ENCODE data around the gene ACER2. TPM values are rescaled to one million over a fixed set of nuclear protein-coding genes. Genes with fewer than 3 reads are reported as not detected.

Gene ACER2
- total RNA-seq, 6 experiments from 2014 or later, result 1.8 to 9.1 (median 3.7) TPM

DNA sequence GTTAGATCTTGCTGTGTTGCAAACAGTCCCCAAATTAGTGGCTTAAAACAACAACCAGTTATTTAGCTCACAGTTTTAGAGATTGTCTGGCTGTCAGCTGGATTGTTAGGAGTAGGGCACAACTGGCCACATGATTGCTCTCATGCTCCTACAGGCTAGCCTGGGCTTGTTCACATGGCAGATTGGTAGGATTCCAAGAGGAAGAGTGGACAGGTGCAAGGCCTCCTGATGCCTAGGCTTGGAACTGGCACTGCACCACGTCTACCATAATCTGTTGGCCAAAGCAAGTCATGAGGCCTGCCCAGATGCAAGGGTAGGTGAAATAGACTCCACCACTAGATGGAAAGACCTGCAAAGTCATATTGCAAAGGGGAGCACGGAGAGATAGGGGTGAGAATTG lies 76.4 kb downstream of the ACER2 start:
- H3K9me3 ChIP-seq, result no peaks in the 10 kb centered on the region
- intact Hi-C loops (cut with DNase I), result no loop called here
- 57% methylated on average over 2 of the region's 2 CpGs for WGBS (ENCODE audit: insufficient coverage, low coverage, low lambda C conversion rate, missing lambda C conversion rate)

DNA sequence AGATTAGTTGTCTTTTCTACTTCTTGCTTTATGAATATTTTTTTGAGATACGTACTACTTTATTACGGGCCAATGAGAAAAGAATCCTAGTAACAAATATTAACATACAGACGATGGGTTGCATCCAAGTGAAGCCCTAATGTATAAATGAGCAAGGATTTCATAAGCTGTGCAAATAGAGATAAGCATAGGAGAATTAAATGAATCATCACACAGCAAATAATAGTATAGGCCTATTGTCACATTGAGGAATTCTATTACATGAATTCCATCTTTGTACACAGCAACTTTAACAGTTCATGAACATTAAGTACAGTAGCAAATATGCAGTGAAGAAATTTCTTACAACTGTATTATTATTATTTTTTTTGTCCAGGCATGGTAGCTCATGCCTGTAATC lies 78.0 kb downstream of the ACER2 start:
- intact Hi-C loops (cut with DNase I), result no loop called here
- H3K4me1 ChIP-seq, result no peaks in the 10 kb centered on the region
- DNase-seq, result no peak
- ATAC-seq, result no peak
- no peak overlapping the region for H3K27ac ChIP-seq
- no peaks in the 10 kb centered on the region for H3K27me3 ChIP-seq
- H3K36me3 ChIP-seq, result no peaks in the 10 kb centered on the region
- no peak for TF ChIP-seq POLR2A (IDR thresholded peaks at IDR 0.05)
- TF ChIP-seq, protein P1, sequence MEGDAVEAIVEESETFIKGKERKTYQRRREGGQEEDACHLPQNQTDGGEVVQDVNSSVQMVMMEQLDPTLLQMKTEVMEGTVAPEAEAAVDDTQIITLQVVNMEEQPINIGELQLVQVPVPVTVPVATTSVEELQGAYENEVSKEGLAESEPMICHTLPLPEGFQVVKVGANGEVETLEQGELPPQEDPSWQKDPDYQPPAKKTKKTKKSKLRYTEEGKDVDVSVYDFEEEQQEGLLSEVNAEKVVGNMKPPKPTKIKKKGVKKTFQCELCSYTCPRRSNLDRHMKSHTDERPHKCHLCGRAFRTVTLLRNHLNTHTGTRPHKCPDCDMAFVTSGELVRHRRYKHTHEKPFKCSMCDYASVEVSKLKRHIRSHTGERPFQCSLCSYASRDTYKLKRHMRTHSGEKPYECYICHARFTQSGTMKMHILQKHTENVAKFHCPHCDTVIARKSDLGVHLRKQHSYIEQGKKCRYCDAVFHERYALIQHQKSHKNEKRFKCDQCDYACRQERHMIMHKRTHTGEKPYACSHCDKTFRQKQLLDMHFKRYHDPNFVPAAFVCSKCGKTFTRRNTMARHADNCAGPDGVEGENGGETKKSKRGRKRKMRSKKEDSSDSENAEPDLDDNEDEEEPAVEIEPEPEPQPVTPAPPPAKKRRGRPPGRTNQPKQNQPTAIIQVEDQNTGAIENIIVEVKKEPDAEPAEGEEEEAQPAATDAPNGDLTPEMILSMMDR (IDR thresholded peaks at IDR 0.05), result no peak
- 73% methylated on average over 3 of the region's 3 CpGs for WGBS (ENCODE audit: insufficient coverage, low coverage, low lambda C conversion rate, missing lambda C conversion rate)
- no peaks in the 10 kb centered on the region for H3K9me3 ChIP-seq
- H3K4me3 ChIP-seq, result no peak overlapping the region

More for the DNA sequence above, 76.4 kb downstream of the ACER2 start:
- H3K27ac ChIP-seq, result no peak overlapping the region
- no peak overlapping the region for H3K4me3 ChIP-seq
- no peaks in the 10 kb centered on the region for H3K4me1 ChIP-seq
- H3K27me3 ChIP-seq, result no peaks in the 10 kb centered on the region
- TF ChIP-seq POLR2A (IDR thresholded peaks at IDR 0.05), result no peak
- TF ChIP-seq, protein P1 (IDR thresholded peaks at IDR 0.05), result no peak
- ATAC-seq, result no peak
- DNase-seq, result no peak
- no peaks in the 10 kb centered on the region for H3K36me3 ChIP-seq

DNA sequence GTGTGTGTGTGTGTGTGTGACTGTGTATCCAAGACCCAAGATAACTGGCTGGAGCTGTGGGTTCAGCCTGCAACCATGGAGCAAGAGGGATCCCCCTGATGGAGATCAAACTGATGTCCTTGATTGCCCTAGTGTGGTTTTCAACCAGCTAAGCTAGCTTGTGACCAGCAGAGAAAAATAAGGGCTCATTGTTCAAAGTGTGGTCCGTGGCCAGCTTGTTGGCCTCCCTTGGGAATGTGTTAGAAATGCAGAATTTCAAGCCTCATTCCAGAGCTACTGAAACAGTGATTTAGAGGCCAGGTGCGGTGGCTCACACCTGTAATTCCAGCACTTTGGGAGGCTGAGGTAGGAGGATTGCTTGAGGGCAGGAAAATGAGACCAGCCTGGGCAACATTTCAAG lies 79.9 kb downstream of the ACER2 start:
- Histone ChIP-seq H3K4me3 (no peak overlapping the region), H3K36me3 (no peaks in the 10 kb centered on the region), H3K4me1 (no peaks in the 10 kb centered on the region), H3K9me3 (no peaks in the 10 kb centered on the region), H3K27ac (no peak overlapping the region), H3K27me3 (no peaks in the 10 kb centered on the region)
- TF ChIP-seq, protein P1 (IDR thresholded peaks at IDR 0.05), result no peak
- TF ChIP-seq POLR2A (IDR thresholded peaks at IDR 0.05), result no peak
- WGBS (ENCODE audit: insufficient coverage, low coverage, low lambda C conversion rate, missing lambda C conversion rate), result 52% methylated on average over 2 of the region's 2 CpGs
- DNase-seq (no peak), ATAC-seq (no peak)
- intact Hi-C loops (cut with DNase I), result no loop called here

DNA sequence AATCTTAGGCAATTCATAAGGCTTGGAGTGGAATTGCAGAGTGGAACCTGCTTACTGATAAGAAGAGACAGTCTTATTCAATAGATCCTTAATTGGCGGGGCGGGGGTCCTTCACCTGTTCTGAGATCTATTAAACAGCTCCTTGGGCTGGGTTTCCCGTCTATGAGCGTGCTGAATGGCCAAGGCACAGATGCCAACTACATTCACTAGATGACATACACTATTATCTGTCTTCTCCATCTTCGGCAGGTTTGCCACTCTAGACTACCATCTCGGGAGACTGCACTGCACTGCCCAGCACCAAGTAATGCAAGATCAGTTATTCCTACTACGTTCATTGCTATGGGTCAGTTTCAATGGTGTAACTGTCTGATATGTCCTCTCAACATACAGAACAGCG lies 81.5 kb downstream of the ACER2 start:
- no peaks in the 10 kb centered on the region for H3K4me1 ChIP-seq
- no peak overlapping the region for H3K27ac ChIP-seq
- TF ChIP-seq, protein P1 (IDR thresholded peaks at IDR 0.05), result no peak
- no peak for TF ChIP-seq POLR2A (IDR thresholded peaks at IDR 0.05)
- intact Hi-C loops (cut with DNase I), result no loop called here
- 72% methylated on average over 6 of the region's 8 CpGs for WGBS (ENCODE audit: insufficient coverage, low coverage, low lambda C conversion rate, missing lambda C conversion rate)
- H3K4me3 ChIP-seq, result no peak overlapping the region
- no peak for DNase-seq
- H3K27me3 ChIP-seq, result no peaks in the 10 kb centered on the region
- ATAC-seq, result no peak
- H3K36me3 ChIP-seq, result no peaks in the 10 kb centered on the region
- no peaks in the 10 kb centered on the region for H3K9me3 ChIP-seq

DNA sequence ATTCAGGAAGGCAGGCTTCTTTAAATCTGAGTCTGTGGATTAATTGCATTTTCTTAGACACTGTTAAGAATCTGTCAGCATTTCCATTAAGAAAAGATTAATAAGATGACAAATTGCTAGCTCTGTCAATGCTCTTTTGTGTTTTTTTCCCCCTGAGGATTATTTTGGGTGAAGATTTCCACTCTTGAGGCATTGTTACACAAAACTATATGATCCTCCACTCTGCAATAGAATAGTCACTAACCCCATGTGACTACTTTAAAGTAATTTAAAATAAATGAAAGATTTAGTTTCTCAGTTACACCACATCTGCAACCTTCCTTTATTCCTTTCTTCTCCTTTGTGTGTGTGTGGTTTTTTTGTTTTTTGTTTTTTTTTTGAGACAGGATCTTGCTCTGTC lies 82.0 kb downstream of the ACER2 start:
- Histone ChIP-seq H3K27me3 (no peaks in the 10 kb centered on the region), H3K4me1 (no peaks in the 10 kb centered on the region), H3K27ac (no peak overlapping the region), H3K4me3 (no peak overlapping the region), H3K9me3 (no peaks in the 10 kb centered on the region), H3K36me3 (no peaks in the 10 kb centered on the region)
- no peak for TF ChIP-seq POLR2A (IDR thresholded peaks at IDR 0.05)
- TF ChIP-seq, protein P1 (IDR thresholded peaks at IDR 0.05), result no peak
- no peak for DNase-seq
- intact Hi-C loops (cut with DNase I), result no loop called here
- no peak for ATAC-seq
